ENCODE results near the gene TMEM250.

Gene TMEM250

DNA sequence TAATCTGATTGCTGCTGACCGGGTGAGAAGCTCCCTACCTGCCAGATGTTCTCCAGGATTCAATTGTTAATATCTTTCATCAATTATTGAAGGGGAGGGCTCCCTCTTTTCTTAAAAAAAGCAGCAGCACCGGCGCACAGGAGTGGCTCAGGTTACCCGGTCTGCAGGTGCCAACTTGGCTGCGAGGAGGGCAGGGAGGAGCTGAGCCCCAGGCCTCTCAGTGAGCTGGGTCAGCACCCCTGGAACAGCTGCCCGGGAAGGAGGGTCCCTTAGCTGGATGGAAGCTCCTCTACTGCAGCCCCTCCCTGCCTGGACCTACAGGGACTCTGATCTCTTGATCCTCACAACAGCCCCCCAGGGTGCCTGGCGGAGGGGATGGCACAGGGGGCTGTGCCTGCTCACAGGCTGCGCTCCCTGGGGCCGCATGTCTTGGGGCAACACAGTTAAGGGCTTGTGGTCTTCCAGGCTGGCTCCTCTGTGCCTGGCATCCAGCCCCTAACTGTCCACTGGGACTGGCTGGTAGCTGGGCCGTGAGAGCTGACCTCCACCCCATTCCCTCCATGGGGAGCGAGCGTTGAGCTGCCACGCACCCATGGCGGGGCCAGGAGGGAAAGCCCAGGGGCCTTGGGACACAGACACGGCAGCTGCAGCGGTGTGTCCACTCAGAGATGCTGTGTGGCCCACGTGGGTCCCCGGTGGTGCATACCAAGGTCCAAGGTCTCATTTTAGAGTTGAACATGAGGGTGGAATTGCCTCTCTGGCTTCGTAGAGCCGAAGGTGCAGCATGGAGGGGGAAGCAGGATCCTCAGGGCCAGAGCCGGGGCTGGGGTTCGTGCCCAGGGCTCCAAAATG is 28.6 kb upstream of the TMEM250 start:
- peak; percentile 82 for DNase-seq

DNA sequence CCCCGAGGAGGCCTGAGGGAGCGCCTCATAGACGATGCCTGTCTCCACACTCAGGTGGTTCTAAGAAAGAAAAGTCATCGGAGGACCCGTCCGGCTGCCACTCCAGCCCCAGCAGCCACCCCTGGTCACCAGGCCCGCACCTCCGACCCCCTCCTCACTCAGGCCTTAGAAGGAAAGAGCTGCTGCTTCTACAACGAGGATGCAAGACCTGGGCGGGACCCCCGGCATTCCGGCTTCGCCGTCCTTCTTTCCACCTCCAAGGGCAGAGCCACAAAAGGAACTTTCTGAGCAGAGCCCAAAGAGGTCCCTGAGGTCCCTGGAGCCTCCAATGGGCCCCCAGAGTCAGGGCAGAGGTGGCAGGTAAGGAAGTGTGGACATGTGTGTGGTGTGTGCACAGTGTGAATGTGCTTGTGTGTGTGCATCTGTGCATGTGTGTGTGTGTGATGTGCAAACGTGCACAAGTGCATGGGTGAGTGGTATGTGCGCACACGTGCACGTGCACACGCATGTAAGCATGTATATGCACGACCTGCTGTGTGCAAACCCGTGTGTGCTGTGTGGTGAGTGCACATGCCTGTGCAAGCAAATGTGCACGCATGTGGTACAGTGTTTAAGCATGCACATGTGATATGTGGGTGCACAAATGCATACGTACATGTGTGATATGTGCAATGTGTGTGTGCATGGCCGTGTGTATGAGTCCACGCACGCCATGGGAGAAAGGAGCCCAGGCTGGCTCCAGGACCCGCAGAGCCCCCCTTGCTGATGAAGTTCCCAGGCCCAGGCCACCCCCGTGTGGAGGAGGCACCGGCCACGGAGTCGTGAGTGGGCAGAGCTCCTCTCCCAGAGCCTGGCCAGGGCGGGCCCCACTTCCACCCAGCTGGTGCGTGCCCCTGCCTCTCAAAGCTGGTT is 27.7 kb upstream of the TMEM250 start:
- no peak for DNase-seq

DNA sequence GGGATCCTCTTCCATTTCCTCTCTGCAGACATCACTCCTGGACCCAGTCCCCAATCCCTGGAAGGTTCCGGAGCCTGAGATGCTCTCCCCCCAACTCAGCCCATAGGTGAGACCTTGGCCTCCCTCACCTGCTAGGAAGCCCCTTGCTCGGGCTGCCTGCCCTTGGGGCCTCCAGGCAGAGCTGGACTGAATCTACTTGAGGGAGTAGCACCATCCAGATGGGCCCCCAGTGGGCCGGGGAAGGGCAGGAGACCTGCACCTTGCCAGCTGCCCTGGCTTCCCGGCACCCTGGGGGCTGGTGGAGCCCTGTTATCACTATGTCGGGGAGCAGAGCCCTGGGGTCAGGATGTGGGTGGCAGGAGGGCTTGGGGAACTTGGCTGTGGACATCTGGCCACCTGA is 26.9 kb upstream of the TMEM250 start:
- no peak for DNase-seq

DNA sequence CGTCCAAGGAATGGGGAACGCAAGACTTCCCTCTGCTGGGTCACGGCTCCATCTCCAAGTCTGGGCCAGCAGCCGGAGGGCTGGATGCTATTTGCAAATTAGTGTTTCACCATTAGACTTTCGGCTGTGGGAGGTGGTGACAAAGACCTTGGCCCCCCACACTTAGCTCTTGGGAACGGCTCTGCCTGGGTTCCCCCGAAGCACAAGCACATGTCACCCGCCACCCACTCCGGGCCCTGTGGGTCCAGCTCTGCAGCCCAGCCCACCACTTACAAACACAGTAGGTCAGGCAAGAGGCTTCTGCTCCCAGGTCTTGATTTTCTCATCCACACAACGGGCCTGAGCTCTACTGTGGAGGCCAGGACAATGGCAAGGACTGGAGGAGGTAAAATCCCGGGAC is 25.8 kb upstream of the TMEM250 start:
- no peak for DNase-seq

DNA sequence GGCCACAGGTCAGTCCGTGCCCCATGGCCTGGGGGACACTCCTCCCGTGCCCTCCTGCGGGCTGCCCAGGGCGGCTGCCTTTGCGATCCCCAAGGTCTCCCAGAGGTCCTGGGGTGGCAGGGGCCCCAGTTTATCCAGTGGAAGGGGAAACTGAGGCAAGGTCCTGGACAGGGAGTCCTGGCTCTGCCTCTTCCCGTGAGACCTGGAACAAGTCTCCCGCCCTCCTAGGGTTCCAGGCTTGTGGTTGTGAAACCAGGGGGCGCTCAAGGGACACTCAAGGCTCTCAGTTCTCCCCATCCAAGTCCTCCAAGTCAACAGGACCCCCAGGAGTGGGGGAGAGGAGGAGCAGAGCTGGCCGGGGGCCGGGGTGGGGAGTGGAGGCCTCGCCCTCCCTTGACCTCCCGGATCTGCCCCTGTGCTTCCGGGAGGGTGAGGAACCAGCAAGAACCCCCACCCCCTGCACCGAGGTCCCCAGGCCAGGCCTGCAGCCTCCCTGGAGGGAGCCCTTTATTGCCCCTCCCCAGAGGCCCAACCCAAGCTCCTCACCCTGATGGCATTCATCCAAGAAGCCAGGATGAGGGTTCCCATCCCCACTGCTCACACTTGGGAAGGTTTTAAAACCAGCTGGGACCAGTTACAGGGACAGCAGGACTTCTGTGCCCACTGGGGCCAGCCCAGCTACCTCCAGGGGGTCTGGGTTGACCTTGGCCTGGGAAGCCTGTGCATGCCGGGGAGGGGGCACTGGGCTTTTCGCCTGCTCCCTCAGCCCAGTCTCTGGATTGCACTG is 24.7 kb upstream of the TMEM250 start:
- peak; percentile 40 for DNase-seq

DNA sequence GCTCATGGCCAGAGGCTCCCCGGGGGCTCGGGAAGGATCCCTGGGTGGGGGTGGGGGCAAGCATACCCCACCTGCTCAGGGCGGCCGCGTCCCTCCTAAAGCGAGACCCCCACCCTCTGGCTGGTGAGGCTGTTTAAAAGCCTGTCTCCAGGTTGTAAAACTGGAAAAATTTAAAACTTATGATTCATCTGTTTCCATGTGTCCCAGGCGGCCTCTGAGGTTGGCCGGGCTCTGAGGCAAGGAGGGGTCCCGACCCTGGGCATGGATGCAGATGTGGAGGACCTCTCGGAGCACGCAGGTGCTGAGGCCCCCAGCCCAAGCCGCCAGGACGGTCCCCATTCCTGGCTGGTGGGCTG is 24.2 kb upstream of the TMEM250 start:
- DNase-seq: no peak

DNA sequence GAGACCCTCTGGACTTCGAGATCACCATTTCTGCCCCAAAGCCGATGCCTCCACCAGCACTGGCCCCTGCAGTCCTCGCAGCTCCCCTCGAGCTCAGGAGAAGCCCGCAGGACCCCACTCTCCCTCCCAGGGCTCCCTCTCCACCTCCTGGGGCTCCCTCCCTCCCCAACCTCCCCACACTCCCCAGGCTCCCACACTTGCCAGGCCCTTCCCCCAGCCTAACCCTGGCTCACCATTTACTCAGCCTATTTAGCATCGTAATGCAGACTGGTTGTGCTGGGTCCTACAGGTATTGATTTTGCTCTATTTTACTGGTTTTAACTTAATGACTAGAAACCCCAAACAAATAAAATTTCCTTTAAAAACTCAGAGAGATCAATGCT is 23.7 kb upstream of the TMEM250 start:
- DNase-seq: no peak

DNA sequence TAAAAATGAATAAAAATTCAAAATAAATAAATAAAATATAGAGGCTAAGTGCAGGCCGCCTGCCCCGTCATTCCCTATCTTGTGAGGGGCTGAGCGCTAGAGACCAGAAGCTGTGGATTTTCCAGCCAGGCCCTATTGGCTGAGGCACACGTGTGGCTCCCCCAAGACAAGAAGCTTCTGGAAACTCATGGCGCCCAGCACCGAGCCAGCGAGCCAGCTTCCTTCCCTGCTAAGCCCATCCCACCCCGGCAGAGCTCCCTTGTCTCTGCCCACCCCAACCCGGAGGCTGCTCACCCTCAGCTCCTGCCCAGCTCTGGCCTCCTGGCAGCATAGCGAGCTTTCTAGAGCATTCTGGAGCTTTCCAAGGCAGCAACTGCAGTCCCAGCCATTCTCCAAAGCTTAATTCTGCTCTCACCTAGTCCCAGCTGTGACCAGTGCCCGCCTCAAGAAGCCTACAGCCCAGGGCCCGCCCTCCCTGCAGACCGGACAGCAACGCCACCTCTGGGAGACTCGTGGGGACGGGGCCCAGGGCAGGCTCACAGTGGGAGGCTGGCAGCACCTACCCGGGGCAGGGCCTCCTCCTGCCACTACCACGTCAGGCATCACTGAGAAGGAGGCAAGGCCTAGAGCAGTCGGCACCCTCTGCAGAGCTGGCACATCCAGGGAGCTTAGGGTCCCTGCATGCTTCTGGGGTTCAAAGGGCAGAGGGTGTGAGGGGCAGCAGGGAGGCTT is 23.2 kb upstream of the TMEM250 start:
- DNase-seq: no peak

DNA sequence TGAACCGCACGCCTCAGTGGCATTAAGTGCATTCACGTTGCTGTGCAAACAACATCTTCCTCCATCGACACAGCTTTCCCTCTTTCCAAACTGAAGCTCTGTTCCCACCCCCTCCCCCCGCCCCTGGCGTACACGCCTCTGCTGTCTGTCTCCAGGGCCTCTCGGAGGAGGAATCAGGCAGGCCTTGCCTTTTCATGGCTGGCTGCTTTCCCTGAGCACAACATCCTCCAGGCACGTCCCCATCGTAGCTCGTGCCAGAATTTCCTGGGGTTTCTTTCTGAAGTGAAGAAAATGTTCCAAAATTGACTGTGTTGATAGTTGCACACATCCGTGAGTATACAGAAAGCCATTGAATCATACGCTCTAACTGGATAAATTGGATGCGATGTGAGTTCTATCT is 22.3 kb upstream of the TMEM250 start:
- peak; percentile 79 for DNase-seq

DNA sequence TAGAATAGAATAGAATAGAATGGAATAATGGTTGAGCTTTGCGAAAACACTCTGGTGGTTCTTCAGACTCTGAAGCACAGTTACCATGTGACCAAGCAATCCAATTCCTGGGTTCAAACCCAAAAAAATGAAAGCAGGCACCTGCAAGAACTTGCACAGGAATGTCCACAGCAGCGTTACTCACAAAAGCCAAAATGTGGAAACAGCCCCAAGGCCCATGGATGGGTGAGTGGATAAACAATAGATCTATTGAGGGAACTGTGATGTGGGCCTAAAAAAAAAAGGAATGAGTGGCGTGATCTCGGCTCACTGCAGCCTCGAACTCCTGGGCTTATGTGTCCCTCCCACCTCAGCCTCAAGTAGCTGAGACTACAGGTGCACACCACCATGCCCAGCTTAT is 21.4 kb upstream of the TMEM250 start:
- DNase-seq: no peak

DNA sequence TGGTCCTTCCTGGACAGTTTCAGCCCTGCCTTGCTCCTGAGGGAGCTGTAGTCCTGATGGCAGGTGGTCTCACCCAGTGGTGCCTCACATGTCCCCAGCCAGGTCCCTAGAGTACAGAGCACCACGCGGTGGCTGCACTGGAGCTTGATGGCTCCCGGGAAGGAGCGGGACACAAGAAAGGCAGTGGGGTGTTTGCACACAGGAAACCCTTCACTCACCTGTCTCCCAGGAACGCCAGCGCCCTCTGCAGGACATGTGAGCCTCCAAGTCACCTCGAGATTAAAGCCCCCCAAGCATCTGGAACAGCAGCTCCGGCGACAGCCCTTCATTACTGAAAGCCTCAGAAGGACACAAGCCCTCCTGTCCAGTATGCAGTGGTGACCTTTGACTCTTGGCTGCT is 19.9 kb upstream of the TMEM250 start:
- peak; percentile 33 for DNase-seq

DNA sequence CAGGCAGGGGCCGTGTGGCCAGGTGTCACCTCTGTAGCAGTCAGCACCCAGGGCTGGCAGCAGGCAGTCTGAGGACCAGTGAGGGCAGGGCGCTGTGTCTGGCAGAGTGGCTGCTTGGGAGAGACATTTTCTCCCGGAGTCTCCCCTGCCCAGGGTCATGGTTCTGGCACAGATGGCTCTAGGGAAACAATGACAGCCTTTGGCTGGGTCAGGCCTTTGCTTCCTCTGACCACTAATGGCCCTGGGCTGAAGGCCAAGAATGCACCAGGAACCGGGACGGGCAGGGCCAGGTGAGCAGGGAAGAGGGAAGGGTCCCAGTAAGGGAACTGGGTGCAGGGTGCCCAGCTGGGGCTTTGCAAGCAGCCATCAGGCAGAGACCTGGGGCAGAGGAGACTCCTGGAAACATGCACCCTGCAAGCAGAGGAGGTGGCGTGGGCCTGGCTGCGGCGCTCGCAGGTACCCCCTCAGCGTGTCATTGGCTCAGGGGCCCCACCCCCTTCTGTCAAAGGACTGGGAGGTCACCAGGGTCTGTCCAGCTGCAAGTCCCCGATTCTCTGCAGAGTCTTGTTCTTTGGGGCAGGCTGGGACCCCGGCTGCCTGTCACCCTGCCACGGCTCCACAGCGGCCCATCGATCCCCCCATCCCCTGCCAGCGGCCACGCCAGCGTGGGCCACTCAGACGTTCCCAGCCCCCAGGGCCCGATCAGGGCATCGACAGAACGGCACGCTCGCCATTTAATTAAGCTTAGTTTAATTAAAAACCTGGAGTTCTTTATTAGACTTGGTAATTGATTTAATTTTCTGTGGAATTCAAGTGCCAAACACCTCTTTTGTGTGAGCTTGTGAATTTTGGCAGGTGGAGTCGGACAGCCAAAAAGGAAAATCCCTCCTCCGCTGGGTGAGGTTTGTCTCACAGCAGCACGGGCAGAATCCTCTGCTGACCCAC is 18.9 kb upstream of the TMEM250 start:
- DNase-seq: no peak

DNA sequence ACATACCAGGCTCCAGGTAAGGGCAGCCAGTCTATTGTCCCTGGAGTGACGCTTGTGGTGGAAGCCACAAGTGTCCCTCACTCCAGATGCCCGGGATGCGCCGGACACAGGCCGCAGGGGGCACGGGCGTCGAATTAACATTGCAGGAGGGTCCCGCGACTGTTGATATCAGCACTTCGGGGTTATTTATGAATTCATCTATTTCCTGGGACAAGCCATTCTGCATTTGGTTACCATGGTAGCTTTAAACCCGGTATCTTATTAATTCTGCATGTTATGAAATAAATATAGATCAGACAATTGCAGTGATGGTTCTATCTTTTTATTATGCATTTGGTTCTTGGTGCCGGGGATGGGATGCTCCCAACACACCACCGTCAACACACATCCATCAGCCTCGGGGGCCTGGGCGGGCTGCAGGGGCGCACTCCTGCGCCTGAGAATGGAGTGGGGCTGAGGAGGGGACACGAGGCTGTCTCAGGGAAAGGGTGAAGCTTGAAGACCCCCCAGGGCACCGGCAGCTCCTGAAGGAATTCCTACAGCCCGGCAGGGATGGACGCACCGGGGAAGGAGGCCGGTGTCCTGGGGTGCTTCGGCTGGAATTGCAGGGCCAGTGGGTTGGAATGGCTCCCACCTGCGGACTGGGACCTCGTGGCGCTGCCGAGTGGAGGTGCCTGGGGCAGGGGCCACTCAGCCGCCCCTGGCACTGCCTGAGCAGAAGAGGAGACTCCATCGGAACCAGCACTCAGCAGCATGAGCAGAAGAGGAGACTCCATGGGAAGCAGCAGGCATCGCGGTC is 17.7 kb upstream of the TMEM250 start:
- DNase-seq: no peak

DNA sequence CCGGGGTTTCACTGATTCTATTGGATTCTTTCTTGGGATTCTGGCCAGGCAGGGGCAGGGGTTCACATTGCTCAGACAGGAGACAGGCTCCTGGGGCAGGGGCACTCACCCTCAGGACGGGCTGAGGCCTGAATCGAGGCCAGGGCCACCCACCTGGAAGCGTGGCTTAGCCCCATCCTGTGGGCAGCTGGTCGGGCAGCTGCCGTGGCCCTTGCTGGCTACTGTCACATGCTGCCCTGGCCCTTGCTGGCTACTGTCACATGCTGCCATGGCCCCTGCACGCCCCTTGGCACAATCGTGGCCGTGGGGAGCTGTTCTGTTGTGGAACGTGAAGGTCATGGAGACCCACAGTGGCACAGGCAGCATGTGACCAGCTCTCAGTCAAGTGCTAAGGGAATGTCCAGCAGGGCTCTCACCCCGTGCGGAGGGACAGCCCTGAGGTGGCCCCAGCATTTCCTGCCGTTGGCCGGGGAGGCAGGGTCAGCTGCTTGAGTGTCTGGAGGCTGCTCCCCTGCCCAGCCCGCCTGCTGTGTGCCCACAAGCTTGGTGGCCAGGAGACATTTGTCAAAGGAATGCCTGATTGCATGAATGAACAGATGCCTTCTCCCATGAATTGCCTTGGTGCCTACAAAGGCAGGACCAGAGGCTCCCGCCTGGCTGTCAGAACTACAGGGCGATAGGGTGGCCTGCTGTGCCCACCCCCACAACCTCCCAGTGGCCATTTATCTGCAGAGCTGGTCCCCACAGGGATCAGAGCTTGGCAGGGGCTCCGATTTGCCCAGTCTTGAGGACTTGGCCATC is 16.9 kb upstream of the TMEM250 start:
- DNase-seq: no peak

DNA sequence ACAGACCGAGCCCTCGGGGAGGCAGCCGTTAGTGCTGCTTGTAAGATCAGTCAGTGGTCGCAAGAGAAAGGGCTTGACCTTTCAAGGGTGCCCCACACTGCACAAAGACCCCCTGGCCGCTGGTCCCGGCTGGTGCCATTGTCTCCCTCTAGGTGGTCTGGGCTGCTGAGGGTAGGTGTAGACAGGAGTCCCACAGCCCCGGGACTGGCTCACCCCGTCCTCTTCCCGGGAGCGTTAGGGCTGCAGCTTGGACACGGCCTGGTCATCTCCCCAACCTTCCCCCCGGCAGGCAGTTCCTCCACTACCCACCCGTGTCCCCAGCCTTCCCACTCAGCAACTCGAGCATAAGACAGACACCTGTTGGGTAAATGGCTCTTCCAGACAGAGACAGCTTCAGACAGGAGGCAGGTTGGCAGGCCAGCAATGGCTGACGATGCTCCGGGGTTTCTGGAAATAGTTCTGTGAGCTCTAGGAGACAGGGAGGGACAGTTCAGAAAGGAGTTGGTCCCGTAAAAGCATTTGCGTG is 15.3 kb upstream of the TMEM250 start:
- no peak for DNase-seq

DNA sequence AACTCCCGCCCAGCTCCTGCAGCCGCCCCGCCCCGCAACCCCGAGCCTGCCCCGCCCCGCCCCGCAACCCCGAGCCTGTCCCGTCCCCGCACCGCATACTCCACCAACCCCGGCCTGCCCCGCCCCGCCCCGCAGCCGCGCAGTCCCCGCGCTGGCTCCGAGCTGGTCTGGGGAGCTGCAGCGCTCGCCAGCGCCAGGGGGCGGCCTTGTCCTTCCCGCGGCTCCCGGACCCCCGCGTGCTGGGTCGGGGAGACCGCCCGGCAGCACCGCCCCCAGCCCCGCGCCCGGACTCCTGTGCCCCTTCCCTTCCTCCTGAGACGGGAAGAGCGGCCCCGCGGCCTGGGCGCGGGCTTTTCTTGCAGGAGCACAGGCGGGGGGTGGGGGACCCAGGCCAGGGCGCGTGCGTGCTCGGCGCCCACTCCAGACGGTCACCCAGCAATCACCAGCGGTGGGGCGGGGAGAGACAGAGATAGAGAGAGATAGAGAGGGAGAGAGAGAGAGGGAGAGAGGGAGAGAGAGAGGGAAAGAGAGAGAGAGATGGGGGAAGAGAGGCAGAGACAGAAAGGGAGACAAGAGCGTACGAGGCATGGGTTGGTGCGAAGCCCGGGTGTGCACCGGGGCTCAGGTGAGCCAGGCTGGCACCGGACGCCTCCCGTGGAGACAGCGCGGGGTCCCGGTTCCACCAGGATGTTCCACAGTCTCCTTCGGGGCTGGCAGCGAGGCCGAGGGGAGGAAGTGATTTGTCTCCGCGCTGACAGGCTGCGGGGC is 14.7 kb upstream of the TMEM250 start:
- peak; percentile 72 for DNase-seq

DNA sequence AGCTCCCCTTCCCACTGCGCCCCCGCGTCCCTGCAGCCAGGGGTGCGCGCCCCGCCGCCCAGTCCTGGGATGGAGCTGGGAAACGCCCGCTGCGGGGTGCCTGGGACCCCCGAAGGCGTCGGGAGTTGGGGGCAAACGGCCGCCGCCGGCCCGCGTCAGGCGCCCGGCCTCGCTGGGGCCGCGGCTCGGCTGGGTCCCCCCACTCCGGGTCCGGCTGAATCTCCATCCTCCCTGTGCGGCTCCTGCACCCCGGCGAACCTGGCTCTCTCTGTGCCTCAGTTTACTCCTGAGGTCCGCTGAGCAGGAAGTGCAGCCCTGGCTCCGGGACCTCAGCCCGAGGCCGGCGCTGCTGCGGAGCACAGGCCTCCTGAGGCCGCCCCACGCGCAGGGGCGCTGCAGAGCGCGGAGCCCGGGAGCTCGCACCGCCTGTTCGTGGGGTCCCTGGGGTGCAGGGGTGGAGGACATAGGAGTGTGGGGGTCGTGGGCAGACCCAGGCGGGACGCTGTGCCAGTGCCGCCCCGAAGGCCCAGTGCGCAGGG is 13.9 kb upstream of the TMEM250 start:
- DNase-seq: no peak
